ENCODE measurements around the gene AP2B1. TPM values are rescaled to one million over a fixed set of nuclear protein-coding genes. Genes with fewer than 3 reads are reported as not detected.

The AP2B1 gene
- polyA plus RNA-seq, 1 donor (not counting 4 experiments of a cell fraction or from before 2014, with no cell fraction given) = 189 TPM

DNA sequence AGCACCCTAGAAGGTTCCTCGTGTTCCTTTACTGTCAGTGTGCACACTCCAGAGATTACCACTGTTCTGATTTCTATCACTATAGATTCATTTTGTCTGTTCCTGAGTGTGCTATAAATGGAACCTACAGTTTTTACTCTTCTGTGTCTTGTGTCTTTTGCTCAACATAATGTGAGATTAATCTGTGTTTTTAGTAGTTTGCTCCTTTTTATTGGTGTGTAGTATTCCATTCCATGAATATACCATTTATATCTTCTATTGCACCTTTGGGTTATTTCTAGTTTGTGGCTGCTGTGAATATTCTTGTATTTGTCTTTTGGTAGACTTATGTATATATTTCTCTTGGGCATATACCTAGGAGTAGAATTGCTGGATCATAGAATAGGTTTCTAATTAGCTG lies 68.2 kb downstream of the AP2B1 start:
- dilution Hi-C loops (cut with MboI; ENCODE audit: extremely low pct_ligation_motif_present, low sequenced_read_pairs) = no loop called here
- no peak for DNase-seq (ENCODE audit: low read depth, low spot score)
- Histone ChIP-seq H3K9me3 (ENCODE audit: control insufficient read depth, low read depth, low read length) (no peaks in the 10 kb centered on the region), H2AFZ (ENCODE audit: control insufficient read depth, low read length) (no peak overlapping the region), H3K27ac (ENCODE audit: control insufficient read depth, insufficient read depth, low read length) (no peak overlapping the region), H3K4me2 (ENCODE audit: control insufficient read depth, extremely low read depth, insufficient read depth, low read depth, low read length) (no peak overlapping the region), H4K20me1 (ENCODE audit: control insufficient read depth, extremely low read depth, insufficient read depth, low read length) (peaks cover 2% of the 10 kb centered on the region), H3K4me1 (ENCODE audit: control insufficient read depth, extremely low read depth, insufficient read depth, low read length) (no peaks in the 10 kb centered on the region), H3K9me1 (ENCODE audit: control insufficient read depth, extremely low read depth, insufficient read depth, low read length) (no peaks in the 10 kb centered on the region), H3K79me2 (ENCODE audit: control insufficient read depth, insufficient read depth, low read length) (peaks cover 15% of the 10 kb centered on the region), H3K36me3 (ENCODE audit: control insufficient read depth in 2 of 2, extremely low read depth in 1 of 2, insufficient read depth in 2 of 2, low read length in 2 of 2) (peaks cover 15 to 19% of the 10 kb centered on the region in 2 experiments), H3K27me3 (ENCODE audit: control insufficient read depth, extremely low read depth, insufficient read depth, low read length) (no peaks in the 10 kb centered on the region), H3K9ac (ENCODE audit: control insufficient read depth, extremely low read depth, insufficient read depth, low read length) (no peak overlapping the region), H3K4me3 (ENCODE audit: control insufficient read depth in 2 of 3, extremely low read depth in 1 of 3, insufficient read depth in 2 of 3, low read depth in 1 of 3, low read length in 3 of 3) (no peak overlapping the region)
- TF ChIP-seq, protein P1, sequence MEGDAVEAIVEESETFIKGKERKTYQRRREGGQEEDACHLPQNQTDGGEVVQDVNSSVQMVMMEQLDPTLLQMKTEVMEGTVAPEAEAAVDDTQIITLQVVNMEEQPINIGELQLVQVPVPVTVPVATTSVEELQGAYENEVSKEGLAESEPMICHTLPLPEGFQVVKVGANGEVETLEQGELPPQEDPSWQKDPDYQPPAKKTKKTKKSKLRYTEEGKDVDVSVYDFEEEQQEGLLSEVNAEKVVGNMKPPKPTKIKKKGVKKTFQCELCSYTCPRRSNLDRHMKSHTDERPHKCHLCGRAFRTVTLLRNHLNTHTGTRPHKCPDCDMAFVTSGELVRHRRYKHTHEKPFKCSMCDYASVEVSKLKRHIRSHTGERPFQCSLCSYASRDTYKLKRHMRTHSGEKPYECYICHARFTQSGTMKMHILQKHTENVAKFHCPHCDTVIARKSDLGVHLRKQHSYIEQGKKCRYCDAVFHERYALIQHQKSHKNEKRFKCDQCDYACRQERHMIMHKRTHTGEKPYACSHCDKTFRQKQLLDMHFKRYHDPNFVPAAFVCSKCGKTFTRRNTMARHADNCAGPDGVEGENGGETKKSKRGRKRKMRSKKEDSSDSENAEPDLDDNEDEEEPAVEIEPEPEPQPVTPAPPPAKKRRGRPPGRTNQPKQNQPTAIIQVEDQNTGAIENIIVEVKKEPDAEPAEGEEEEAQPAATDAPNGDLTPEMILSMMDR (optimal IDR thresholded peaks at IDR 0.05 in 1 of 3, IDR thresholded peaks at IDR 0.05 in 1 of 3, conservative IDR thresholded peaks at IDR 0.05 in 1 of 3; ENCODE audit: extremely low read depth in 1 of 3, insufficient read depth in 2 of 3, low read length in 3 of 3) = no peak
- no peak for TF ChIP-seq EZH2 (IDR thresholded peaks at IDR 0.05; ENCODE audit: low read length)
- no peak for FAIRE-seq

DNA sequence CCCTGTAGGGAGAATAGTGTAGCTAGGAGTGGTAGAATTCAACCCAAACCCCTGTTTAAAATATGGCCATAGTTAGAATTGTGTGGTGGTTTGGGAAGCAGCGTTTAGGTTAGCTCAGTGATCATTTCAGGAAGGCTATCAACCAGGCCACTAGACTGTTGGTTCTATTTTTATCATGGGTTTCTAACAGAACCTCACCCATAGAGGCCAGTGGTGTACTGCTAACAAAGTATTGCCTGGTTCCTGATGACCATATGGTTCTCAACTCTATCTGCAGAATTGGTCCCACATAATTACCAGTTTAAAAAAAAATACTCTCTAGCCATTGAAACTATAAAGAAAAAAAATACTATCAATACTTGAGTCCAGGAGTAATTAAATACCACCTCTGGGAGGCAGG lies 73.8 kb downstream of the AP2B1 start:
- no peak overlapping the region for H3K27ac ChIP-seq (ENCODE audit: control insufficient read depth, insufficient read depth, low read length)
- DNase-seq (ENCODE audit: low read depth, low spot score) = no peak
- H3K4me1 ChIP-seq (ENCODE audit: control insufficient read depth, extremely low read depth, insufficient read depth, low read length) = no peaks in the 10 kb centered on the region
- no peak overlapping the region for H2AFZ ChIP-seq (ENCODE audit: control insufficient read depth, low read length)
- H3K9me3 ChIP-seq (ENCODE audit: control insufficient read depth, low read depth, low read length) = no peaks in the 10 kb centered on the region
- H4K20me1 ChIP-seq (ENCODE audit: control insufficient read depth, extremely low read depth, insufficient read depth, low read length) = no peaks in the 10 kb centered on the region
- H3K36me3 ChIP-seq (ENCODE audit: control insufficient read depth in 2 of 2, extremely low read depth in 1 of 2, insufficient read depth in 2 of 2, low read length in 2 of 2) = peaks cover 11 to 25% of the 10 kb centered on the region in 2 experiments
- no peak overlapping the region for H3K9ac ChIP-seq (ENCODE audit: control insufficient read depth, extremely low read depth, insufficient read depth, low read length)
- H3K4me3 ChIP-seq (ENCODE audit: control insufficient read depth in 2 of 3, extremely low read depth in 1 of 3, insufficient read depth in 2 of 3, low read depth in 1 of 3, low read length in 3 of 3) = no peak overlapping the region
- TF ChIP-seq EZH2 (IDR thresholded peaks at IDR 0.05; ENCODE audit: low read length) = no peak
- TF ChIP-seq, protein P1 (optimal IDR thresholded peaks at IDR 0.05 in 1 of 3, IDR thresholded peaks at IDR 0.05 in 1 of 3, conservative IDR thresholded peaks at IDR 0.05 in 1 of 3; ENCODE audit: extremely low read depth in 1 of 3, insufficient read depth in 2 of 3, low read length in 3 of 3) = no peak
- no peaks in the 10 kb centered on the region for H3K79me2 ChIP-seq (ENCODE audit: control insufficient read depth, insufficient read depth, low read length)
- no peaks in the 10 kb centered on the region for H3K9me1 ChIP-seq (ENCODE audit: control insufficient read depth, extremely low read depth, insufficient read depth, low read length)
- FAIRE-seq = no peak
- dilution Hi-C loops (cut with MboI; ENCODE audit: extremely low pct_ligation_motif_present, low sequenced_read_pairs) = no loop called here
- no peak overlapping the region for H3K4me2 ChIP-seq (ENCODE audit: control insufficient read depth, extremely low read depth, insufficient read depth, low read depth, low read length)
- H3K27me3 ChIP-seq (ENCODE audit: control insufficient read depth, extremely low read depth, insufficient read depth, low read length) = no peaks in the 10 kb centered on the region
